GM12878 (cell line): ENCODE measurements around the gene FSTL1. TPM values are rescaled to one million over a fixed set of nuclear protein-coding genes. Genes with fewer than 3 reads are reported as not detected.

Experiments
- ATAC-seq: fragments of 200-7000 bp; cut with Tn5 transposase; 3 replicates; pipeline ENCODE4 v1.9.1; 2020; ENCODE audit warnings: mild to moderate bottlenecking, moderate library complexity
- BruUV-seq: library from RNA; stranded (reverse); fragments of 400-500 nt; replicated peaks from 2 replicates; lab custom pipeline; 2021; lab: Mats Ljungman, UMichigan
- CTCF ChIA-PET: fragments of 300-600 bp; sonication (Branson Sonifier 250); formaldehyde crosslinking; extraction: SDS; loops from one replicate; lab custom pipeline; 2021; ENCODE audit warnings: inconsistent platforms; lab: Yijun Ruan, JAX
- POLR2A ChIA-PET: fragments of 350-600 bp; formaldehyde crosslinking; extraction: SDS; loops from one replicate; lab custom pipeline; 2021; ENCODE audit warnings: inconsistent platforms; lab: Charles Lee
- RAD21 ChIA-PET: fragments of 300-600 bp; sonication (Branson Sonifier 250); formaldehyde crosslinking; loops from one replicate; lab custom pipeline; 2023; ENCODE audit warnings: antibody characterized with exemption; ENCODE audit not compliant: unreplicated experiment; lab: Charles Lee
- SMC1A ChIA-PET: fragments of 300-600 bp; sonication (Branson Sonifier 250); formaldehyde crosslinking; loops from one replicate; lab custom pipeline; 2023; ENCODE audit not compliant: unreplicated experiment, uncharacterized antibody; lab: Charles Lee
- DNase-seq: peaks from one replicate; pipeline ENCODE4 v3.0.0-alpha.2; 2011; ENCODE audit warnings: low read depth, low spot score
- FAIRE-seq: peaks from 3 replicates; lab custom pipeline; 2011; peaks lifted over from hg19 to GRCh38; lab: Jason Lieb, UNC
- H2AFZ ChIP-seq: 2 replicates; pipeline ENCODE4 v1.6.0; 2011; ENCODE audit warnings: low read depth, low read length, control low read depth; ENCODE audit not compliant: control insufficient read depth
- H3K27ac ChIP-seq: 2 replicates; pipeline ENCODE4 v1.5.1; 2011; ENCODE audit warnings: control low read depth; ENCODE audit not compliant: control insufficient read depth, insufficient read depth
- H3K27me3 ChIP-seq, 2 experiments: replicated peaks in 1 of 2; 2 replicates each; pipeline versions ENCODE4 v1.6.0 to v1.6.1; 2011; ENCODE audit warnings: low read length in 1 of 2; ENCODE audit not compliant: control insufficient read depth in 2 of 2, insufficient read depth in 2 of 2
- H3K36me3 ChIP-seq, 2 experiments: 2 replicates each; pipeline ENCODE4 v1.5.1; 2011; ENCODE audit warnings: low read length in 1 of 2; ENCODE audit not compliant: control insufficient read depth in 2 of 2, insufficient read depth in 2 of 2
- H3K4me1 ChIP-seq: 2 replicates; pipeline ENCODE4 v1.6.1; 2011; ENCODE audit warnings: mild to moderate bottlenecking, low read length, moderate library complexity, mixed read lengths; ENCODE audit not compliant: control insufficient read depth, insufficient read depth
- H3K4me2 ChIP-seq: 2 replicates; pipeline ENCODE4 v1.6.0; 2011; ENCODE audit warnings: control low read depth; ENCODE audit not compliant: control insufficient read depth, insufficient read depth
- H3K4me3 ChIP-seq: fragments of 200-600 bp; sonication (generic); 2 replicates; pipeline ENCODE4 v1.5.1; 2016
- H3K79me2 ChIP-seq: 2 replicates; pipeline ENCODE4 v1.6.0; 2011; ENCODE audit warnings: low read length; ENCODE audit not compliant: control insufficient read depth, insufficient read depth
- H3K9ac ChIP-seq: 2 replicates; pipeline ENCODE4 v1.8.0; 2011; ENCODE audit warnings: low read length, control low read depth, mixed read lengths; ENCODE audit not compliant: control insufficient read depth, insufficient read depth
- H3K9me3 ChIP-seq: replicated peaks from 3 replicates; pipeline ENCODE4 v1.5.1; 2011; ENCODE audit warnings: mild to moderate bottlenecking, low read length; ENCODE audit not compliant: control insufficient read depth, insufficient read depth
- H4K20me1 ChIP-seq: 2 replicates; pipeline ENCODE4 v1.6.0; 2011; ENCODE audit not compliant: control insufficient read depth, insufficient read depth
- BHLHE40 ChIP-seq, 2 experiments: fragments of 450-650 bp in 1 of 2; IDR thresholded peaks; 2 replicates each; pipeline ENCODE4 v1.6.1; 2011 to 2017; ENCODE audit warnings: low read depth in 2 of 2, borderline replicate concordance in 1 of 2, improper control_type of control experiment in 1 of 2, low read length in 1 of 2, mild to moderate bottlenecking in 1 of 2
- IKZF2 ChIP-seq, 2 experiments: fragments of 450-650 bp; IDR thresholded peaks; 2 replicates each; pipeline ENCODE4 v1.6.1; 2017; ENCODE audit warnings: mild to moderate bottlenecking in 2 of 2, moderate library complexity in 2 of 2
- JUNB ChIP-seq: IDR thresholded peaks from 2 replicates; pipeline ENCODE4 v1.6.1; 2016; ENCODE audit warnings: antibody characterized with exemption, mild to moderate bottlenecking
- NFYA ChIP-seq: IDR thresholded peaks from 2 replicates; pipeline ENCODE4 v1.6.1; 2011; ENCODE audit warnings: low read depth, mild to moderate bottlenecking, low read length, improper control_type of control experiment, borderline replicate concordance
- RAD21 ChIP-seq: IDR thresholded peaks from 2 replicates; pipeline ENCODE4 v1.6.1; 2011; ENCODE audit warnings: mild to moderate bottlenecking, low read depth, low read length, moderate library complexity; ENCODE audit not compliant: insufficient read depth
- WRNIP1 ChIP-seq: IDR thresholded peaks from 2 replicates; pipeline ENCODE4 v1.6.1; 2011; ENCODE audit warnings: low read depth, low read length, improper control_type of control experiment, borderline replicate concordance
- ZNF24 ChIP-seq: fragments of 450-650 bp; IDR thresholded peaks from 2 replicates; pipeline ENCODE4 v1.6.1; 2017; ENCODE audit warnings: antibody characterized with exemption, mild to moderate bottlenecking
- ZNF384 ChIP-seq: IDR thresholded peaks from 2 replicates; pipeline ENCODE4 v1.6.1; 2012; ENCODE audit warnings: low read depth, mild to moderate bottlenecking, low read length, improper control_type of control experiment, borderline replicate concordance
- whole genome bisulfite sequencing: methylation state at CpG from one replicate; pipeline ENCODE4 v1.1.6; 2016; ENCODE audit warnings: low lambda C conversion rate; ENCODE audit not compliant: insufficient replicate concordance, insufficient coverage; ENCODE audit errors: missing lambda C conversion rate; 5-methylcytosine and 5-hydroxymethylcytosine counted together
- in situ Hi-C: fragments of 300-500 bp; cut with MboI; formaldehyde crosslinking; loops from 9 replicates; pipeline ENCODE4 v1.14.3; 2018; ENCODE audit warnings: mixed read lengths
- intact Hi-C: fragments of 100-400 bp; cut with micrococcal nuclease; formaldehyde crosslinking; loops from one replicate; pipeline ENCODE4 v1.14.2; 2022; ENCODE audit not compliant: unreplicated experiment
- polyA plus RNA-seq, 11 experiments: library from polyadenylated mRNA; depleted of rRNA in 4 of 11; unstranded in 6 of 11; stranded (reverse) in 5 of 11; fragments of >200 nt; fragmentation: Nextera tagmentation in 4 of 11; fragmentation: Illumina TruSeq in 1 of 11; extraction: Ambion mirVana in 4 of 11; extraction: Trizol in 1 of 11; gene quantifications; 1 replicate in 1 of 11; 2 replicates in 10 of 11; pipeline versions ENCODE4 v1.2.1 to v1.2.3, GENCODE V29; 2011 to 2016; ENCODE audit warnings: inconsistent platforms in 2 of 11, missing spikeins in 2 of 11, low read depth in 1 of 11
- total RNA-seq, 4 experiments: library from RNA; depleted of rRNA in 3 of 4; stranded (reverse); fragments of >200 nt in 3 of 4; fragmentation: Illumina TruSeq in 1 of 4; extraction: Trizol in 1 of 4; gene quantifications; 2 replicates each; pipeline versions ENCODE4 v1.2.1 to v1.2.3, GENCODE V29; 2013 to 2021
- TF ChIP-seq, protein P1 (sequence below): fragments of 450-650 bp; IDR thresholded peaks from 2 replicates; pipeline ENCODE4 v1.6.1; 2018; ENCODE audit warnings: mild to moderate bottlenecking, low read depth, moderate library complexity; ENCODE audit not compliant: partially characterized antibody
- TF ChIP-seq, protein P2 (sequence below): fragments of 450-650 bp; IDR thresholded peaks from 2 replicates; pipeline ENCODE4 v1.6.1; 2016; ENCODE audit warnings: mild to moderate bottlenecking
- TF ChIP-seq, protein P3 (sequence below): fragments of 450-650 bp; IDR thresholded peaks from 2 replicates; pipeline ENCODE4 v1.6.1; 2017; ENCODE audit warnings: mild to moderate bottlenecking

The FSTL1 gene
- total and polyA plus RNA-seq, 10 of the 15 experiments (the other 5 are each of a cell fraction or from before 2014, with no cell fraction given): 0.06 to 1.7 (median 0.32) TPM; not detected in 4

DNA sequence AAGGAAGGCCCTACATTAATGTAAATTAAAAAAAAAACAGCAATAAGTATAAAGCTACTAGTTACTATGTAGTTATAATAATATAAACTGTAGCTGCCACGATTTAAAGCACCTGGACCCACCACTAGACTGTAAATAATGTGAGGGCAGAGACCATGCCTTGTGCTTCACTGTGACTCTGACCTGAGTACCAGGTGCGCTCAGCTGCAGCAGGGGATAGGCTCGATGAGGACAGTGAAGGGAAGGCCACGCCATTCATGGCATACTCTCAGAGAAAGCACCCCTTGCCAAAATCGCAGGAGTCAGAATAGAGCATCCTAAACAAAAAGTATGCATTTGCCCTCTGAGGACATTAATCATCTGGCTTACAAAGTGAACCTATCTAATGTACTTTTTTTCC lies 5.1 kb downstream of the FSTL1 start:
- no peak overlapping the region for H3K4me3 ChIP-seq
- SMC1A ChIA-PET: interaction anchor here (1.1 to 1.4 kb wide), 2 partner anchors 9 to 83 kb away, joined by 3 read pairs; no protein-coding TSS in a partner anchor
- no peaks in the 10 kb centered on the region for H3K36me3 ChIP-seq
- FAIRE-seq: no peak
- no peak for DNase-seq
- POLR2A ChIA-PET: no interaction called here
- H3K79me2 ChIP-seq: no peaks in the 10 kb centered on the region
- H3K9me3 ChIP-seq: no peaks in the 10 kb centered on the region
- no peaks in the 10 kb centered on the region for H3K4me1 ChIP-seq
- H3K4me2 ChIP-seq: no peak overlapping the region
- RAD21 ChIA-PET: no interaction called here
- no TSS peak for BruUV-seq
- in situ Hi-C loops: no loop called here
- TF ChIP-seq WRNIP1: no peak
- TF ChIP-seq, protein P1, sequence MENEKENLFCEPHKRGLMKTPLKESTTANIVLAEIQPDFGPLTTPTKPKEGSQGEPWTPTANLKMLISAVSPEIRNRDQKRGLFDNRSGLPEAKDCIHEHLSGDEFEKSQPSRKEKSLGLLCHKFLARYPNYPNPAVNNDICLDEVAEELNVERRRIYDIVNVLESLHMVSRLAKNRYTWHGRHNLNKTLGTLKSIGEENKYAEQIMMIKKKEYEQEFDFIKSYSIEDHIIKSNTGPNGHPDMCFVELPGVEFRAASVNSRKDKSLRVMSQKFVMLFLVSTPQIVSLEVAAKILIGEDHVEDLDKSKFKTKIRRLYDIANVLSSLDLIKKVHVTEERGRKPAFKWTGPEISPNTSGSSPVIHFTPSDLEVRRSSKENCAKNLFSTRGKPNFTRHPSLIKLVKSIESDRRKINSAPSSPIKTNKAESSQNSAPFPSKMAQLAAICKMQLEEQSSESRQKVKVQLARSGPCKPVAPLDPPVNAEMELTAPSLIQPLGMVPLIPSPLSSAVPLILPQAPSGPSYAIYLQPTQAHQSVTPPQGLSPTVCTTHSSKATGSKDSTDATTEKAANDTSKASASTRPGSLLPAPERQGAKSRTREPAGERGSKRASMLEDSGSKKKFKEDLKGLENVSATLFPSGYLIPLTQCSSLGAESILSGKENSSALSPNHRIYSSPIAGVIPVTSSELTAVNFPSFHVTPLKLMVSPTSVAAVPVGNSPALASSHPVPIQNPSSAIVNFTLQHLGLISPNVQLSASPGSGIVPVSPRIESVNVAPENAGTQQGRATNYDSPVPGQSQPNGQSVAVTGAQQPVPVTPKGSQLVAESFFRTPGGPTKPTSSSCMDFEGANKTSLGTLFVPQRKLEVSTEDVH: no peak
- TF ChIP-seq JUNB: no peak
- no peak for TF ChIP-seq RAD21
- TF ChIP-seq, protein P2, sequence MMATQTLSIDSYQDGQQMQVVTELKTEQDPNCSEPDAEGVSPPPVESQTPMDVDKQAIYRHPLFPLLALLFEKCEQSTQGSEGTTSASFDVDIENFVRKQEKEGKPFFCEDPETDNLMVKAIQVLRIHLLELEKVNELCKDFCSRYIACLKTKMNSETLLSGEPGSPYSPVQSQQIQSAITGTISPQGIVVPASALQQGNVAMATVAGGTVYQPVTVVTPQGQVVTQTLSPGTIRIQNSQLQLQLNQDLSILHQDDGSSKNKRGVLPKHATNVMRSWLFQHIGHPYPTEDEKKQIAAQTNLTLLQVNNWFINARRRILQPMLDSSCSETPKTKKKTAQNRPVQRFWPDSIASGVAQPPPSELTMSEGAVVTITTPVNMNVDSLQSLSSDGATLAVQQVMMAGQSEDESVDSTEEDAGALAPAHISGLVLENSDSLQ: no peak
- no peak for TF ChIP-seq BHLHE40 (IDR thresholded peaks at IDR 0.05; ENCODE audit: borderline replicate concordance in 1 of 2, low read depth in 2 of 2, low read length in 1 of 2)
- TF ChIP-seq, protein P3, sequence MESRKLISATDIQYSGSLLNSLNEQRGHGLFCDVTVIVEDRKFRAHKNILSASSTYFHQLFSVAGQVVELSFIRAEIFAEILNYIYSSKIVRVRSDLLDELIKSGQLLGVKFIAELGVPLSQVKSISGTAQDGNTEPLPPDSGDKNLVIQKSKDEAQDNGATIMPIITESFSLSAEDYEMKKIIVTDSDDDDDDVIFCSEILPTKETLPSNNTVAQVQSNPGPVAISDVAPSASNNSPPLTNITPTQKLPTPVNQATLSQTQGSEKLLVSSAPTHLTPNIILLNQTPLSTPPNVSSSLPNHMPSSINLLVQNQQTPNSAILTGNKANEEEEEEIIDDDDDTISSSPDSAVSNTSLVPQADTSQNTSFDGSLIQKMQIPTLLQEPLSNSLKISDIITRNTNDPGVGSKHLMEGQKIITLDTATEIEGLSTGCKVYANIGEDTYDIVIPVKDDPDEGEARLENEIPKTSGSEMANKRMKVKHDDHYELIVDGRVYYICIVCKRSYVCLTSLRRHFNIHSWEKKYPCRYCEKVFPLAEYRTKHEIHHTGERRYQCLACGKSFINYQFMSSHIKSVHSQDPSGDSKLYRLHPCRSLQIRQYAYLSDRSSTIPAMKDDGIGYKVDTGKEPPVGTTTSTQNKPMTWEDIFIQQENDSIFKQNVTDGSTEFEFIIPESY: no peak
- TF ChIP-seq NFYA: no peak
- TF ChIP-seq ZNF24: no peak
- no peak for TF ChIP-seq IKZF2 (IDR thresholded peaks at IDR 0.05)
- TF ChIP-seq ZNF384: no peak
- H3K9ac ChIP-seq: no peak overlapping the region
- H3K27ac ChIP-seq: no peak overlapping the region
- CTCF ChIA-PET: interaction anchor here (1.2 kb wide), 1 partner anchor 28 kb away, joined by 3 read pairs; no protein-coding TSS in a partner anchor
- WGBS: 25% methylated on average over 5 of the region's 5 CpGs
- no peak for ATAC-seq
- H2AFZ ChIP-seq: no peak overlapping the region
- H3K27me3 ChIP-seq: peaks cover 7 to 17% of the 10 kb centered on the region in 2 experiments
- intact Hi-C loops: no loop called here
- no peaks in the 10 kb centered on the region for H4K20me1 ChIP-seq
